GDM1 (cell line): ENCODE results near the gene HNRNPUL2.
A peak's percentile ranks its signal among the peaks of the same experiment; 100 is the strongest.

ENCODE experiments used
- DNase-seq: peaks from one replicate; lab custom pipeline; 2025; lab: John Stamatoyannopoulos, UW

Gene HNRNPUL2

DNA sequence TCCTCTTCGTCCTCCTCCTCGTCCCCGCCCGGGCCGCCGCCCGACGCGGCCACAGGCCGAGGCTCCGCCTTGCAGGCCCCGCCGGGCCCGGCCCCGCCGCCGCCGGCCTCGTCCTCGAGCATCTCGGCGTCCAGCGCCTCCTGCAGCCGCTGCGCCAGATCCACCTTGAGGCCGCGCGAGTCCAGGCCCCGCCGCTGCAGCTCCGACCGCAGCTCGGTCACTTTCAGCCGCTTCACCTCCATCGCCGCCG is 417 bp downstream of the HNRNPUL2 start:
- DNase-seq: no peak

DNA sequence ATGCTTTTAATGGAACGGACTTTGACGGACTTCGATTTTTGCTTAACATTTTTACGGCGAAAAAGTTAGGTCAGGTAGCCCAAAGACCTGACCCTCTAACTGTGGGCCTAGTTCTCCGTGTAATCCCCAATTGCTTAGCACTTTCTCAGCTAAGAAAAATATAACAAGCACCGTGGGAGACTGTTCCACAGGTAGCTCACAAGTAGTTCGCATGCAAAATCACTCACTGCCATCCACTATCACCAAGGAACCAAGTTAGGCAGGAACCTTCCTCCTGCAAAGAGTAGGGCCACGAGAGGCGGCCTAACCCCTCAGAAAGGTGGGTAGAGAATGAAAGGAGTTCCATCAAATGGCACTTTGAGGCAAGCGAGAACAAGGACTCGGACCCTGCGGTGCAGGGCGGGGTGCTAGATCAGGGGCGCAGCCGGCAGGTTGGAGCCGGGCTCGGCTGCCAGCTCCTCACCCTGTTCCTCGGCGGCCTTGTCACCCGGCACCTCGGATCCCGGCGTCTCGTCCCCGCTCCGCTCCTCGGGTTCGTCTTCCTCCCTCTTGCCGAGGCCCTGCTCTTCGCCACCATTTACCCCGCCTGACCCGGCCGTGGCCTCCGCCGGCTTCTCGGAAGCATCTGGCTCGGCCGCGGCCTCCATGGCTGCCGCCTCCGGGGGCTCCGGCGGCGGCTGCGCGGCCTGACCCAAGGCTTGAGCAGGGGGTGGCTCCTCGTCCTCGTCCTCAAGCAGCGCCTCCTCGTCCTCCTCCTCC is 922 bp downstream of the HNRNPUL2 start:
- no peak for DNase-seq

DNA sequence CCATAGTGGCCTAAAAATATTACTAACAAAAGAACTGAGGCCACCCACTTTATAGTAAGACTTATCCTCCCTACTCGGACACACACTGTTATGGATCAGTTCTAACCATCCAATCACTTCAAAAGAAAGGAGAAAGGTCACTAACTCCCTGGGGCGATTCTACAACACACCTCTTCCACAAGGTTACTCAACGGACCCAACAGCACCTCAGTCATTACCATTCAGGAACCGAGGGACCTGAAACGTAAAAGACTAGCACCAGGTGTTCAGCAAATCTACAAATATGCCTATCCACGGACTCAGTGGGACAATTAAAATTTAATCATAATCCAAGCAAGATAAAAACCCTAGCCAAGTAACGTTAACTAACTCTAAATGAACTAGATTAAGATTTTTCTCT is 1.6 kb downstream of the HNRNPUL2 start:
- no peak for DNase-seq

DNA sequence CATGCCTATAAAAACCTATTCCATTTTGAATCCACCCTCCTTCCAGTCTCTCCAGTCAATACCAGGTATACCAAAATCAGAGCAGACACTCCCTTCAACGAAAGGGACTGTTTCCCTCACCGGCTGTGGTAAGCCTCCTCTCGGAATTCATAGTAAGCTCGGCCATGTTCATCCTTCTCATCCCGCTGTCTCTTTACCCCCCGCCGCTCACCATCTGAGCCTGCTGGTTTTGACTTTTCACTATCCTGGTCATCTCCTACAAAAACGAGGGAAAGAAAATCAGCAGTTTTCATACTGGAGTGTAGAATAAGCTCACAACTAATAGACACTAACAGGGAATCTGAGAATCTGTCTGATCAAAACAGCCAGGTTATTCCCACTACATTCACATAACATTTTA is 3.1 kb downstream of the HNRNPUL2 start:
- no peak for DNase-seq

DNA sequence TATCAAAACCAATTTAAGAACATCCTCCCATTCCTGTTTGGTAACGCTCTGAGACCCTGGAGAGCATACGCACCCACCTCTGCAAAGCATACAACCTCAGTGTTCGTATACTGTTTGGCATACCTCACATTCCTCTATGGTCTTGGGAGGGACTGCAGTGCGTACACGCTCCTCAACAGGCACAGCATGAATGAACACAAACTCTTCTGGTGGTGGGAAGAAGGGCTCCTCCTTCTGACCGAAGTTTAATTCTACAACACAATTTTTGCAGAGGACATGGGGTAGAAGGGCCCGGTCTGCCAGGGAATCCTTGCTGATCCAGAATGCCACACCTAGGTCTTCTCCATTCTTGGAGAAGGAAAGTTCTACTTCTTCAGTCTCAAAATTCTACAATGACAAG is 5.3 kb downstream of the HNRNPUL2 start:
- peak; percentile 3 for DNase-seq

DNA sequence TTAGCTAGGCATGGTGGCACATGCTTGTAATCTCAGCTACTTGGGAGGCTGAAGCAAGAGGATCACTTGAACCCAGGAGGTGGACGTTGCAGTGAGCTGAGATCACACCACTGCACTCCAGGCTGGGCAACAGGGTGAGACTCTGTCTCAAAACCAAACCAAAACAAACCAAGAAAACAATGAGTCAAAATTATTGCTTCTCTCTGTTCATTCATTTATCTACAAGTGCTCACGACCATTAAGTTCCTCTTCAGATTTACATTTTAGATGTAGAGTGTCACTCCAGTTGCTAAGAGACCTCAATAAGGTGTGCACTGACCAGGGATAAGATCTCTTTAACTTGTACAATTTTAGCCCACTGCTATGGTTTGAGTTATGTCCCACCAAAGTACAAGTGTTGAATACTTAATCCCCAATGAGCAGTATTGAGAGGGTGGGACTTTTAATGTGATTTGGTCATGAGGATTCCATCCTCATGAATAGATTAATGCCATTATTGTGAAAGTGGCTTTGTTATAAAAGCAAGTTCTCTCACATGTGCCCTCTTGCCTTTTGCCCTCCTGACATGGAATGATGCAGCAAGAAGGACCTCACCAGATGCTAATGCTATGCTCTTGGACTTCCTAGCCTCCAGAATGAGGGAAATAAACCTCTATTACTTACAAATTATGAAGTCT is 7.8 kb downstream of the HNRNPUL2 start:
- DNase-seq: no peak

DNA sequence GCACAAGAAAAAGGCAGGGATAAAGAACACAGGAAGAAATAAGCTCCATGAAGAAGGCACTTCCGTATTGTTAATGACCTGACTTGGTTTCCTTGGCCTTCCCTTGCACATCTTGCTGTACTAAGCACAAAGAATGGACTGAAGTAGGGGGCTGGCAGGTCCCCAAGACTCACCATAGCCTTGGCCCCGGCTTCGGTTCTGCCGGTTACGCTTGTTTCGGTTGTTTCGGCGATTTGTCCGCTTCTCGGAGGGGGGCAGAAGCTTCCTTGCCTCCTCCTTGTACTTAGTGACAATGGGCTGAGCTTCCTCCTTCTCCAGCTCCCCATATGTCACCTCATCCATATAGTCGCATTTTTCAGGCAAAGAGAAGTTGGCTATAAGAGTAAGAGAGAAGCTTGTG is 10.4 kb downstream of the HNRNPUL2 start:
- DNase-seq: no peak

DNA sequence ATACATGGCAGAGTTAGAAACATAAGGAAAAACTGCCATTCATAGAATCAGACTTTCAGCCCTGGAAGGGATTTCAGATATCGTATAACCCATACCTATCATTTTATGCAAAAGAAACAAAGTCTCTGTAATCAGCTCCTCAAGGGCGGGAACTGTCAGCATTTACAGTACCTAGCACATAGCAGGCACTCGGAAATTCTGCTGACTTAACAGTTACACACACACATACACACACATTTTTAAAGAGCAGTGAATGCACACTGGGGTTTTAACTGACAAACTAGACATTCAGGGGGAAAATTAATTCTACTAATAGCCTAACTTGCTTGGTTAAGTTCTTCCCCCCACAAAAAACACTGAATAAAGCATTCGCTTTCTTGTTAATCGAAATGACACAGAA is 11.1 kb downstream of the HNRNPUL2 start:
- DNase-seq: no peak

DNA sequence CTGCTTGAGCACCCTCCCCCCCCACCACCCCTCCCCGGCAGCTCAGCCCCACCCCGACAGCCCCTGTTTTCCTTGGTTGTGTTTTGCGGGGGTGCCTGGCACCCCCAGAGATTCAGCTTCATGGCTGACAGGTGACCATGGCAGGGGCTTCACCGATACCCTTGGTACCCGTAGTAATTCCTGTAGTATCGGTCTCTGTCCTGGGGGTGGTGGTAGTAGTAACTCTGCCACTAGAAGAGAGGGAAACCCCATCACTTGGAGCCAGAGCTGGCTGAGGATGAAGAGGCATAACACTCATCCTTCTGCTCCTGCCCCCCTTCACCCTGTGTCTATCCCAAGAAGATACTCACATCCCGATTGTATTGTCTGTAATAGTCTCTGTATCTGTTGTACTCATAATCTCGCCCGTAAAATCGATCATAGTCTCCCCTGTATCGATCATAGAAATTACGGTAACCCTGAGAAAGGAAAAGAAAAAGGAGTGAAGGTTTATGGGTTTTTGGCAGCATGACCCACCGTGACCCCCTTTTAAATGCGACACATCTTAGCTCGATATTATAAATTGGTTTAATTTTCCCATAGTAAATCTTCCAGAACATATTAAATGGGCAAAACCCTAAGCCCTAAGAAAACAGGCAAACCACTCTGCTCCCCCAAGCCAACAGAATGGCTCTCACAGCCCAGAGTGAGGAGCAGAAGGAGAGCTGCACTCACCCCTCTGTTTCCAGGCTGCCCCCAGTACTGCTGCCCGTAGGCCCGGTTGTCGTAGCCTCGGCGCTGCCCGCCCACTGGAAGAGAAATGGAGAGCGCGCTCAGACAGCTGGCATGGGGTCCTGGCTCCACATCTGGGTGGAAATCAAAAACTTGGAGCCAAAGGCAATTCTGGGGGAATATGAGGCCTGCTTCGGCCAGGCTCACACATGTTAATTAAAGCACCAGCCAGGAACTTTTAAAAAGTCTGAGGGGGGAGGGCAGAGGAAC is 11.8 kb downstream of the HNRNPUL2 start:
- no peak for DNase-seq

DNA sequence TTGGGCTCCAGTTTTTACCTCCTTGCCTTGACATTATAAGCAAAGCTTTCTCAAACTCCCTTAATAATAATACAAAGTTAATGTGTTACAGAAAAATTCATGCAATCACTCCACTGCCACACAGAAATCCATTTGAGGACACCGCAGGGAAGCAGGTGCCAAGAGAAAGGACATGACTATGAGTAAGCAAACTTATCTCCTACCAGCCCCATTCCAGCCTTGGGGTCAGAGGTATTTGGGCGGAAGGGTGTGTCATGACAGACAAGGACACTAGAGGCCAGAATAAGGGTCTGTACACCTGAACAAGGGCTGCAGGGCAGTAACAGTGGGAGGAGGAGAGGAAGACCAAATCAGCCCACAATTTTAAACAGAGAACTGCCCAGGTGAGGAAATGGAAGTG is 13.9 kb downstream of the HNRNPUL2 start:
- no peak for DNase-seq

DNA sequence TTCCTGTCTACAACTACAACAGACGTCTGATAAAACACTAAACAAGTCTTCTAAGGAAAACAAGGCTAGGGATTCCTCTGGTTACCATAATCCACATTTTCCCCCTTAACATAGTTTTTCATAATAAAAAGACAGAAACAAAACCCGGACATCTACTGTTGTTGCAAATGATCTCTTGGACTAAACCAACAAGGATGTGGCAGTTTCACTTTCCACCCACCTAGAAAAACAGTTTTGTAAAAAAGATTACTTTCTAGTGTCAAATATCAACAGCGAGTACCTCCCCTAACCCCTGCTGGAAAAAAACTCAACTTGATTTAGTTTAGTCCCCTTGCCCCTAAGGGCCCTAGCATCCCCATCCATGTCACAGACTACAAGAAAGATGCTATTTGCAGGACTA is 14.4 kb downstream of the HNRNPUL2 start:
- DNase-seq: no peak

DNA sequence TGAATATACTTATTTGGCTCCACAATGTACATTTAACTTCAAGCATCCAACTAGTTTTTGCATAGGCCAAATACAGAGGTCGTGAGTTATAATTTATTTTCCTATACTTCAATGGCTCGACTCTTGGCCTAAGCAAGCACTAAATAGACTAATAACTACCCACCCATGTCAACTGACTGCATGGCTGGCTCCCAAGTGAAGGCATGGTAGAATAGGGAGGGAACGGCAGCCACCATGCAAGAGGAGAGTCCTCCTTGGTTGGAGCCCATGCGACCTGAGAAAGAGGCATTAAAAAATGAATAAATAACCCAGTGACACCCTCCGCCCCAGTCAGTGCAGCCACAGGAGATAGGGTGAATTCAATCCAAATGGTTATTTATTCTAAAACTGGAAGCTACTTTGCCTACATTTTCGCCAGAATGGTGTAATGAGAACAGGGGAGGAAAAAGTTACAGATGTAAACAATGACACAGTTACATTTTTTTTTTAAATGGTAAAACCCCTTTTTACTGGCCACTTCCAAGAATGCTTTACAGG is 14.9 kb downstream of the HNRNPUL2 start:
- no peak for DNase-seq

DNA sequence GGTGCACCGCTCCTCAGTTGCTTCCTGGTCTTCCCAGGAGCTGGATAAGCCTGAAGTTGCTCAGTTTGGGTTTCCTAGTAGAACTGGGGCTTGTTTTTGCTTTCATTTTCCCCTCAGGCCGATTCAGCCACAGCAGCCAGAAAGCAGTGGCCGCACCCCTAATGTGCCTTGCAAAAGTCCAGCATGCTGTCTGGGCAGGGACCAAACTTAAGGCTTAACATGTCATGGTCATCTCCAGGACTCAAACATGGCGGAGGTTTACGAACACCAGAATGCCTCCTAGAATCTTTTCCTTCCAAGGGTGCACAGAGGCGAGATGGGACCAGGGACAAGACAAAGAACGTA is 17.3 kb downstream of the HNRNPUL2 start:
- no peak for DNase-seq

DNA sequence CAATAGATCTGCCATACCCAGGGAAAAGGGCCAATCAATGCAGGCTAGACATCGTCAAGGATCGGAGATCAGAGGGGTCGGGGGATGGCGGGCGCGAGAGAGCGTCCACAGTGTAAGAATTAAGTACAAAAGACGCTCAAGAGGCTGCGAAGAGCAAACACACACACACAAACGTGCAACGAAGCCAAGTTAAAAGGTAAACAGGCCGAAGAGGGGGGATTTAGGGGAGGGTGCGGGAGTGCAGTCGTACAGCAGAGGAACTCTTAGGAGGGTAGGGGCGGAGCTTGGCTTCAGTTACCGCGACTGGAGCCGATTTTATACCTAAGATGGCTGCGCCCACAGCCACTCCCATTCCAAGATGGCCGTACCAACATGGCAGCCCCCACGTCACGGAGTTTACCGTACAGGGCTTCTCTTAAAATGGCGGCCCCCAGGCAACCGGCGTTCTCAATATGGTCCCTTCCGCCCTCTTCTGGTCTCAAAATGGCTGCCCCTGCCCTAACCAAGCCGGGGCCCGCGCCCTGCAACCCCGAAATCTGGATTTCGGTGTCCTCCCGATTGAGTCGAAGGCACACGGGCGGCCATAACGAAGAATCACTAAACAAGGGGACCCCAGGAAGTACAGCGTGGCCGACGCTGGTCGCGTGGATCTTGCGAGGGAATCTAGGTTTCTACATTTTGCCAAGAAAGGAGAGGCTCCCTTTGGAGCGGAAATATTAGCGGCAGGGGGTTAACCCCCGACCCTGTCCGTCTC is 17.8 kb downstream of the HNRNPUL2 start:
- DNase-seq: peak; percentile 95

DNA sequence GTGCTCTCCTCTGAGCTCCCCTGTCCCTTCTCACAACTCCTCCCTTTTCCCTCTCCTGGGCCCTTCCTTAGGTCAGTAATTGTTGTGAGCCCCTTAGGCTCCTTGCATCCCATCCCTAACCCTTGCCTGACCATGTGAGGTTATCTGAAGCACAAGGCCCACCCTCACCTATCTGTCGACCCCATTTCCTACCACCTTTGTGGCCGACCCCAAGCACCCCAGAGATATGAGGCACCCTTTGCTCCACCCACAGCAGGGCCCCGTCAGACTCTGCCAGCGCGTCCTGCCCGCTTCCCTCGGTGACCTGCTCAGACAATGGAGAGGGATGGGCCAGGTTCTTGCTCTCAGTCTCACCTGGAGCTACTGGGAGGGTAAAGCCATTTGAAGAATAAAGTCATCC is 18.5 kb downstream of the HNRNPUL2 start:
- DNase-seq: no peak

DNA sequence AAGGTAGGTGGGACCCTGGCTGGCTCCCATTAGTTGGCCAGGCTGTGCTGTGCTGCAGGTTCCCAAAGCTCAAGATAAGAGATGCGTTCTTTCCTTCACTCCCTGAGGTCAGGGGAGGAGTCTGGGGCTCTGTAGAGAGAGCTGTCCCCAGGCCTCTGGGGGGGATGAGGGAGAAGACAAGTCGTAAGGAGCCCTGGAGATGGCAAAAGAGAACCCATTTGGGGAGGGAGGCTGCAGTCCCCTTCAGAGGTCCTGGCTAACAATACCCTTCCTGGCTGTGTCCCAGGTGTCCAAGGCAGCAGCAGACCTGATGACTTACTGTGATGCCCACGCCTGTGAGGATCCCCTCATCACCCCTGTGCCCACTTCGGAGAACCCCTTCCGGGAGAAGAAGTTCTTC is 18.9 kb downstream of the HNRNPUL2 start:
- no peak for DNase-seq

DNA sequence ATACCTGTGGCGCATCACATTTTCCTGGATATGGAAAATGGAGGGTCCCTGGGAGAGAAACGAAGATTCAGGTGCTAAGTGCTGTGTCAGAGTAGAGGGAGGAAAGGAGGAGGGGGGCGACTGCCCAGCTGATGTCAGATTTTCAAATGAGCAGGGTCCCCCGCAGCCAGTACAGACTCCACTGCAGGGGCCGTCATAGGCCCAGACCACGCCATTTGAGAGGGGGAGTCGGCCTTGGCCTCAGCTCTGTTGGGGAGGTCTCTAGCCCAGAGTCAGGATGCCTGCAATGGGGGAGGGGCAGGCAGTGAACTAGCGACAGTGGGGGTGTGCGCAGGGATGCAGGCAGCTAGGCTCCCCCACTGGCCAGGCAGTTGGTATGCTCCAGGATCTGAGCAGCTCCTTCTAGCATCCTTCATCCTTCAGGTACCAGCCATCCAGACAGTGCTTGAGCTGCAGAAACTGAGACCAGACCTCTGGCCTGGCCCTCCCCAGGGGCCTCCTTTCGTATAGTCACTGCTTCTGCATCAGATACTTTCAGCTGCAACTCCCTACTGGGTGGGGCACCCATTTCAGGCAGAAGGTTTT is 19.9 kb downstream of the HNRNPUL2 start, which contains the start of the genes BSCL2 and GNG3:
BSCL2 (minus strand) TSS at position 148 of the 585 bp plus-strand sequence. CDS start 229 bp downstream, outside the sequence.
GNG3 (plus strand) TSS at position 400 of the 585 bp plus-strand sequence. CDS start 620 bp downstream, outside the sequence.
- no peak for DNase-seq

DNA sequence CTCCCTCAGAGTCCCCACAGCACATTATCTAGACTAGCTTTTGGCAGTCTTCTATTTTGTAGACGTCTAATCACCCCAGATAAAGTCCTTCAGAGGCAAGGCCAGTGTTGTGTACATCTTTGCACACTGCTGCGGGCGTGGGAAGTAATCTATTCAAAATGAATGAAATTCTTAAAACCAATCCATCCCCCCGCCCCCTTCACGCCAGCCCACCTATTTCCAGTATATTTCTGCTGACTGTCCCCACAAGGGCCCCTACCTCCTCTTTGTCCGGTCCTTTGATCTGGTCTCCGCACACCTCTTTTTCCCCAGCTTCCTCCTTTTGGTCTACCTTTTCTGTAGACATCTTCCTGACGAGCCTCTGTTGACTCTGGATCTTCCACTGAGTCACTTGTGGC is 20.4 kb downstream of the HNRNPUL2 start:
- no peak for DNase-seq

DNA sequence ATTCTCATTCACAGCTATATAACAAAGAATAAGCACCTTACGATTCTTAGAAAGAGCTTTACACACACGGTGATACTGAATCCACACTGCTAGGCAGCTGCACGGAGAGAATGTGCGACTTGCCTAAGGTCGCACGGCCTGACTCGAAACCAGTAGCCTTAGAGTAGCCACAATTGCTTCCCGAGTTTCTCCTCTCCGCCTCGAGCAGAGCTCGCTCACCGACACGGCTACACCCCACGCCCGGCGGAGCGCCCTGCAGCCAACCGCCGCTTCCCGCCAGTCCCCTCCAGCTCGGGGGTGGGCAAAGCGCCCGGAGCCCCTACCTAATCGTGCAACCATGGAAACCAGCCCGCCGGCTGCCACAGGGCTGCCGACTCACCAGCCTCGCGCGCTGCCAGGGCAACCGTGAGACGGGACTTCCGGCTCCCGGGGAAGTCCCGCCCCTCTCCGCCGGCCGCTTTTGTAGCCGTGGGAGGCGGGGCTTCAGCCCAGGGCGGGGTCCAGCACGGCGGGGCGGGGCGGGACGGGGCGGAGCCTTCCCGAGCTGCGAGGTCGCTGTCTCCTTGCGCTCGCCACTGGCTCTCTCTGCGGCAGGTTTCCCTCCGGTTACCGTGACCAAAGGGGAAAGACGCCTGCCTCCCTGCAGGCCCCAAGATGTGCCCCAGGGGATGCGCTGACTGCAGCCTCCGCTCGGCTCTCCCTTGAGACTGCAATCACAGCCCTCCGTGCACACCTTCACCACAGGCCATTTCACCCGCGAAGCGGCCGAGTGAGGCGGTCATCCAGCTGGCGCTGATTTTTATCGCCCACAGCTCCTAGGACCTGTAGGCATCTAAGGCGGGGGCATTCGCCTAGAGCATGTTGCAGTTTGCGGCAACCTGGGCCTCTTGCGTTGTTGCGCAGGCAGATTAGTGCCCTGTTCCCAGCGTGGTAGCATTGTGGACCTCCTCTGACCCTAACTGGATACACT is 21.1 kb downstream of the HNRNPUL2 start:
- peak; percentile 92 for DNase-seq

DNA sequence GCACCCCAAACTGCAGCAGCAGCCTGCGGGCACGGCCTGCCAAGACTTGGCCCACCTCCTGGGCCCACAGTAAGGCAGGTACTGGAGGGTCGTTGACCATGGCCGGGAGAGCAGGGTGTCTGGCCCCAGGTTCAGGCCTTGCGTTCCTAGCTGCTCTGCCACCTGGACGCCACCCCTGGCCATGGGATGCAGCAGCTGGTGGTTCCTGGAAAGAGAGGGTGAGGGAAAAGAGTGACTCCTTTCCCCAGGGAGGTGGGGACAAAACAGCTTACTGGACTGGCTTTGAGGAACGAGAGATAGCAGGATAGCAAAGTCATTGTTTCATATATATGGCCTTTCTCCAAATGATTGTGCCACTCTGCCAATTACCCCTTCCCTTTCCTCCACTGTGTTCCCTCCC is 21.8 kb downstream of the HNRNPUL2 start:
- no peak for DNase-seq
